ENCODE results near the gene C4orf46.

C4orf46 gene

GRCh38 chr4:158657291-158657690 is 14.4 kb downstream of the C4orf46 start:
- no peaks in the 10 kb centered on the region for H3K4me1 ChIP-seq (ENCODE audit: insufficient read depth, poor library complexity, severe bottlenecking)
- no peaks in the 10 kb centered on the region for H3K36me3 ChIP-seq (ENCODE audit: low read depth)
- ATAC-seq (ENCODE audit: low read depth) (no peak), DNase-seq (ENCODE audit: low spot score) (no peak)
- H3K4me3 ChIP-seq (ENCODE audit: severe bottlenecking) = no peak overlapping the region
- TF ChIP-seq, protein P1, sequence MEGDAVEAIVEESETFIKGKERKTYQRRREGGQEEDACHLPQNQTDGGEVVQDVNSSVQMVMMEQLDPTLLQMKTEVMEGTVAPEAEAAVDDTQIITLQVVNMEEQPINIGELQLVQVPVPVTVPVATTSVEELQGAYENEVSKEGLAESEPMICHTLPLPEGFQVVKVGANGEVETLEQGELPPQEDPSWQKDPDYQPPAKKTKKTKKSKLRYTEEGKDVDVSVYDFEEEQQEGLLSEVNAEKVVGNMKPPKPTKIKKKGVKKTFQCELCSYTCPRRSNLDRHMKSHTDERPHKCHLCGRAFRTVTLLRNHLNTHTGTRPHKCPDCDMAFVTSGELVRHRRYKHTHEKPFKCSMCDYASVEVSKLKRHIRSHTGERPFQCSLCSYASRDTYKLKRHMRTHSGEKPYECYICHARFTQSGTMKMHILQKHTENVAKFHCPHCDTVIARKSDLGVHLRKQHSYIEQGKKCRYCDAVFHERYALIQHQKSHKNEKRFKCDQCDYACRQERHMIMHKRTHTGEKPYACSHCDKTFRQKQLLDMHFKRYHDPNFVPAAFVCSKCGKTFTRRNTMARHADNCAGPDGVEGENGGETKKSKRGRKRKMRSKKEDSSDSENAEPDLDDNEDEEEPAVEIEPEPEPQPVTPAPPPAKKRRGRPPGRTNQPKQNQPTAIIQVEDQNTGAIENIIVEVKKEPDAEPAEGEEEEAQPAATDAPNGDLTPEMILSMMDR (IDR thresholded peaks at IDR 0.05; ENCODE audit: poor library complexity, severe bottlenecking) = no peak
- H3K9me3 ChIP-seq (ENCODE audit: severe bottlenecking) = no peaks in the 10 kb centered on the region
- H3K27ac ChIP-seq (ENCODE audit: poor library complexity, severe bottlenecking) = no peak overlapping the region
- H3K27me3 ChIP-seq (ENCODE audit: insufficient read depth, poor library complexity, severe bottlenecking) = no peaks in the 10 kb centered on the region

GRCh38 chr4:158656439-158656838 is 15.2 kb downstream of the C4orf46 start:
- no peaks in the 10 kb centered on the region for H3K27me3 ChIP-seq (ENCODE audit: insufficient read depth, poor library complexity, severe bottlenecking)
- H3K4me3 ChIP-seq (ENCODE audit: severe bottlenecking) = no peak overlapping the region
- no peaks in the 10 kb centered on the region for H3K9me3 ChIP-seq (ENCODE audit: severe bottlenecking)
- no peaks in the 10 kb centered on the region for H3K36me3 ChIP-seq (ENCODE audit: low read depth)
- ATAC-seq (ENCODE audit: low read depth) = no peak
- no peak overlapping the region for H3K27ac ChIP-seq (ENCODE audit: poor library complexity, severe bottlenecking)
- DNase-seq (ENCODE audit: low spot score) = no peak
- H3K4me1 ChIP-seq (ENCODE audit: insufficient read depth, poor library complexity, severe bottlenecking) = no peaks in the 10 kb centered on the region
- TF ChIP-seq, protein P1 (IDR thresholded peaks at IDR 0.05; ENCODE audit: poor library complexity, severe bottlenecking) = no peak

- Histone ChIP-seq H3K36me3 (ENCODE audit: low read depth) (no peaks in the 10 kb centered on the region), H3K27ac (ENCODE audit: poor library complexity, severe bottlenecking) (no peak overlapping the region), H3K9me3 (ENCODE audit: severe bottlenecking) (no peaks in the 10 kb centered on the region), H3K4me1 (ENCODE audit: insufficient read depth, poor library complexity, severe bottlenecking) (no peaks in the 10 kb centered on the region), H3K27me3 (ENCODE audit: insufficient read depth, poor library complexity, severe bottlenecking) (no peaks in the 10 kb centered on the region), H3K4me3 (ENCODE audit: severe bottlenecking) (no peak overlapping the region)
- TF ChIP-seq, protein P1 (IDR thresholded peaks at IDR 0.05; ENCODE audit: poor library complexity, severe bottlenecking) = no peak
- no peak for ATAC-seq (ENCODE audit: low read depth)
- DNase-seq (ENCODE audit: low spot score) = no peak
These were observed 18.8 kb downstream of the C4orf46 start for GRCh38 chr4:158652920-158653319.

- Histone ChIP-seq H3K4me1 (ENCODE audit: insufficient read depth, poor library complexity, severe bottlenecking) (no peaks in the 10 kb centered on the region), H3K9me3 (ENCODE audit: severe bottlenecking) (no peaks in the 10 kb centered on the region), H3K4me3 (ENCODE audit: severe bottlenecking) (no peak overlapping the region), H3K36me3 (ENCODE audit: low read depth) (no peaks in the 10 kb centered on the region), H3K27ac (ENCODE audit: poor library complexity, severe bottlenecking) (no peak overlapping the region), H3K27me3 (ENCODE audit: insufficient read depth, poor library complexity, severe bottlenecking) (no peaks in the 10 kb centered on the region)
- no peak for DNase-seq (ENCODE audit: low spot score)
- no peak for ATAC-seq (ENCODE audit: low read depth)
- TF ChIP-seq, protein P1 (IDR thresholded peaks at IDR 0.05; ENCODE audit: poor library complexity, severe bottlenecking) = no peak
These were observed 22.5 kb downstream of the C4orf46 start for GRCh38 chr4:158649111-158649680.

DNA sequence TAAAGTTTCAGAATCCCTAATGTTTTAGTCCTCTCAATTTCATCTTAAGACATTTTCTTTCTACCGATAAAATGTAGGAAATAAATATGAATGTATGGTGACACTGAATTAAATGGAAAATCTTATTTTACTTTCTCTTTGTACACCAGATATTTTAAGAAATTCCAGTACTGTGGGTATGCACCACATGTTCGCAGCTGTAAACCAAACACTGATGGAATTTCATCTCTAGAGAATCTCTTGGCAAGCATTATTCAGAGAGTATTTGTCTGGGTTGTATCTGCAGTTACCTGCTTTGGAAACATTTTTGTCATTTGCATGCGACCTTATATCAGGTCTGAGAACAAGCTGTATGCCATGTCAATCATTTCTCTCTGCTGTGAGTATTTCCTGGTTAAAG is 26.9 kb downstream of the C4orf46 start:
- Histone ChIP-seq H3K4me3 (ENCODE audit: severe bottlenecking) (no peak overlapping the region), H3K27me3 (ENCODE audit: insufficient read depth, poor library complexity, severe bottlenecking) (no peaks in the 10 kb centered on the region), H3K4me1 (ENCODE audit: insufficient read depth, poor library complexity, severe bottlenecking) (no peaks in the 10 kb centered on the region), H3K36me3 (ENCODE audit: low read depth) (no peaks in the 10 kb centered on the region), H3K9me3 (ENCODE audit: severe bottlenecking) (no peaks in the 10 kb centered on the region), H3K27ac (ENCODE audit: poor library complexity, severe bottlenecking) (no peak overlapping the region)
- TF ChIP-seq, protein P1 (IDR thresholded peaks at IDR 0.05; ENCODE audit: poor library complexity, severe bottlenecking) = no peak
- DNase-seq (ENCODE audit: low spot score) (no peak), ATAC-seq (ENCODE audit: low read depth) (no peak)

Data from RWPE2 (cell line).